GM10248 (cell line): ENCODE measurements around the gene UBE2D2.
A peak's percentile ranks its signal among the peaks of the same experiment; 100 is the strongest.

Experiments used
- CTCF ChIA-PET: fragments of 300-600 bp; sonication (Branson Sonifier 250); formaldehyde crosslinking; extraction: SDS; loops from one replicate; lab custom pipeline; 2021; ENCODE audit warnings: antibody characterized with exemption; lab: Yijun Ruan, JAX
- POLR2A ChIA-PET: fragments of 350-650 bp; sonication (Branson Sonifier 250); formaldehyde crosslinking; extraction: SDS; loops from one replicate; lab custom pipeline; 2020; ENCODE audit warnings: antibody characterized with exemption; lab: Yijun Ruan, JAX
- DNase-seq: peaks from one replicate; pipeline ENCODE4 v3.0.0; 2012; ENCODE audit errors: extremely low spot score
- TF ChIP-seq, protein P1 (sequence below): IDR thresholded peaks from 2 replicates; pipeline ENCODE4 v1.5.1; 2012; ENCODE audit warnings: mild to moderate bottlenecking, low read depth; ENCODE audit errors: extremely low read depth, missing control alignments, control extremely low read depth

Gene UBE2D2

DNA sequence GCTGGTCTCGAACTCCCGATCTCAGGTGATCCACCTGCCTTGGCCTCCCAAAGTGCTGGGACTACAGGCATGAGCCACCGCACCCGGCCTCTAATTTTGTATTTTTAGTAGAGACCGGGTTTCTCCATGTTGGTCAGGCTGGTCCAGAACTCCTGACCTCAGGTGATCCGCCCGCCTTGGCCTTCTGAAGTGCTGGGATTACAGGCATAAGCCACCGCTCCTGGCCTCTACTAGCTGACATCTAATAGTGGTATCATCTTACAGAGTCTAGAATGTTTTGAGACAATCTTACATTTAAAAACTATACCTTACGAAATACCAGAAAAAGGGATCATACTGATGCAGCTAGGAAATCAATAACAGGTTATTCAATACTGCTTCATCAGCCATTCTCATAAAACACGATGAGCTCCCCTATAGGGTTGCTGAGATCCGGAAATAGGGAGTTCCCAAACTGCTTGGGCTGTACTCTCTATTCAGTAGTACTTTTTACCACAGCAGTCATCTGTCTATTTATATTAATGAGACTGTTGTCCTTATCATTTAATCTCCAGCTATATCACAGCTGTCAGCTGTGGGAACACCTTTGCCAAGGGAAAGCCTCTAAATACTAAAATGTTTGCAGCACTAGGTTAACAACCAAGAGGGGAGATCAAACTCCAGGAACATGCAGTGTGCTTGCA is 8.1 kb upstream of the UBE2D2 start:
- TF ChIP-seq, protein P1, sequence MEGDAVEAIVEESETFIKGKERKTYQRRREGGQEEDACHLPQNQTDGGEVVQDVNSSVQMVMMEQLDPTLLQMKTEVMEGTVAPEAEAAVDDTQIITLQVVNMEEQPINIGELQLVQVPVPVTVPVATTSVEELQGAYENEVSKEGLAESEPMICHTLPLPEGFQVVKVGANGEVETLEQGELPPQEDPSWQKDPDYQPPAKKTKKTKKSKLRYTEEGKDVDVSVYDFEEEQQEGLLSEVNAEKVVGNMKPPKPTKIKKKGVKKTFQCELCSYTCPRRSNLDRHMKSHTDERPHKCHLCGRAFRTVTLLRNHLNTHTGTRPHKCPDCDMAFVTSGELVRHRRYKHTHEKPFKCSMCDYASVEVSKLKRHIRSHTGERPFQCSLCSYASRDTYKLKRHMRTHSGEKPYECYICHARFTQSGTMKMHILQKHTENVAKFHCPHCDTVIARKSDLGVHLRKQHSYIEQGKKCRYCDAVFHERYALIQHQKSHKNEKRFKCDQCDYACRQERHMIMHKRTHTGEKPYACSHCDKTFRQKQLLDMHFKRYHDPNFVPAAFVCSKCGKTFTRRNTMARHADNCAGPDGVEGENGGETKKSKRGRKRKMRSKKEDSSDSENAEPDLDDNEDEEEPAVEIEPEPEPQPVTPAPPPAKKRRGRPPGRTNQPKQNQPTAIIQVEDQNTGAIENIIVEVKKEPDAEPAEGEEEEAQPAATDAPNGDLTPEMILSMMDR = no peak
- POLR2A ChIA-PET = interaction anchor here (0.6 to 3.1 kb wide), 2 partner anchors 8 to 24 kb away, joined by 4 to 14 read pairs; partner anchors contain the start of gene UBE2D2
- DNase-seq = no peak
- CTCF ChIA-PET = interaction anchor here (0.8 to 2.7 kb wide), 4 partner anchors 10 to 132 kb away, joined by 3 to 8 read pairs (median 5); no protein-coding TSS in a partner anchor

GRCh38 chr5:139554264-139554663 is 6.9 kb upstream of the UBE2D2 start:
- ChIA-PET POLR2A (no interaction called here), CTCF (no interaction called here)
- TF ChIP-seq, protein P1 = no peak
- DNase-seq = no peak

DNA sequence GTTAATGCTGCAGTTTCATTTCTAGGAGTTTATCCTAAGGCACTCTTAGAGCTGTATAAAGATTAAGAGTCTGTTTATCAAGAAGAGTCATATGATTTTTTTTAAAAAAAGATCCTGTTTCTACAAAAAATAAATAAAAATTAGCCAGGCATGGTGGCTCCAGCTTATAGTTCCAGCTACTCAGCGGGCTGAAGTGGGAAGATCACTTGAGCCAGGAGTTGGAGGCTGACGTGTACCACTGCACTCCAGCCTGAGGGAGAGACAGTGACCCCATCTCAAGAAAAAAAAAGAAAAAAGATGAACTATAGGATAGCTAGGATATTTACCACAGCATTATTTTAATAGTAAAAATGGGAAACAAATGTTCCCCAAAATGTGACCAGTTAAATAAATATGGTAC is 3.3 kb upstream of the UBE2D2 start:
- no peak for DNase-seq
- POLR2A ChIA-PET = no interaction called here
- TF ChIP-seq, protein P1 = no peak
- CTCF ChIA-PET = interaction anchor here (1.1 to 1.4 kb wide), 3 partner anchors 12 to 17 kb away, joined by 3 read pairs; no protein-coding TSS in a partner anchor

DNA sequence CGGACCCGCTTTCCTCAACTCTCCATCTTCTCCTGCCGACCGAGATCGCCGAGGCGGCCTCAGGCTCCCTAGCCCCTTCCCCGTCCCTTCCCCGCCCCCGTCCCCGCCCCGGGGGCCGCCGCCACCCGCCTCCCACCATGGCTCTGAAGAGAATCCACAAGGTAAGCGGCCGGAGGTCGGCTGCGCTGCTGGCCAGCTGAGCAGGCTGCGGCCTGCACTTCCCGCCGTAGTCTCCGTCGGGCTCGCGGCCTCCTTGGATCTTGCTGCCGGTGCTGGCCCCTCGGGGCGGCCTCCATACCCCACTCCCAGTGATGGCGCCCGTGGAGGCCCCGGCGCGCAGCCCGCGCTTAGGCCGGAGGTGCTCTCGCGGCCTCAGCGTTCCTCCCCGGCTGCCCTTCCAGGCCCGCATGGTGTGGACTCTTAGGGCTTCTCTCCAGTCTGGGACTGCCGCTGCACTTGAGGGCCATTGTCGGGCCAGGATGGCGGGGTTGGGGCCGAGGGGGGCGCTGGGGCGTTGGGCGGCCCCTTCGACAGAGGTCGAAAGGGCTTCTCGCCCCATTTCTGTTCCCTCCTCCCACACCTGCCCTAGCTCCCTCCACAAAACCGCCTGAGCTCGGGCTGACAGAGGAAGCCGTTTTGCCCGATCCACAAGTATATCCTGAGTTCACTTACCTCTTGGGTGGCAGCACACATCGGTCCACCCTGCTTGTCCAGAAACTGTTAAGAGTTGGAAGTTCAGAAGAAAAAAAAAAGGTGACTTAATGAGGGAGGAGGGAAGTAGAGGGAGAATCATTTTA is 714 bp downstream of the UBE2D2 start:
- CTCF ChIA-PET = interaction anchor here (0.8 to 8.1 kb wide), 11 partner anchors 8 to 146 kb away, joined by 3 to 63 read pairs (median 4); no protein-coding TSS in a partner anchor
- POLR2A ChIA-PET = interaction anchor here (0.6 to 2.3 kb wide), 9 partner anchors 9 to 172 kb away, joined by 3 to 14 read pairs (median 4); no protein-coding TSS in a partner anchor
- DNase-seq = peak; percentile 49
- TF ChIP-seq, protein P1 = no peak

- POLR2A ChIA-PET = interaction anchor here (1.0 to 1.3 kb wide), 3 partner anchors 12 to 73 kb away, joined by 3 read pairs; no protein-coding TSS in a partner anchor
- CTCF ChIA-PET = interaction anchor here (0.7 to 8.1 kb wide), 8 partner anchors 12 to 70 kb away, joined by 3 to 63 read pairs (median 4); no protein-coding TSS in a partner anchor
- DNase-seq = no peak
- TF ChIP-seq, protein P1 = no peak
These were observed 1.7 kb downstream of the UBE2D2 start for GRCh38 chr5:139562847-139563246.
